M059J (cell line): ENCODE data around the gene LSMEM2. TPM values are rescaled to one million over a fixed set of nuclear protein-coding genes. Genes with fewer than 3 reads are reported as not detected.

Experiments used
- DNase-seq: peaks from one replicate; pipeline ENCODE4 v3.0.0-alpha.2; 2012; ENCODE audit warnings: low read depth
- total RNA-seq: library from RNA; depleted of rRNA; stranded (reverse); fragments of >200 nt; shearing (Covaris generic); gene quantifications from 2 replicates; pipeline ENCODE4 v1.2.3, GENCODE V29; 2014

Gene LSMEM2
- total RNA-seq, 1 experiment from 2014 or later, result not detected

DNA sequence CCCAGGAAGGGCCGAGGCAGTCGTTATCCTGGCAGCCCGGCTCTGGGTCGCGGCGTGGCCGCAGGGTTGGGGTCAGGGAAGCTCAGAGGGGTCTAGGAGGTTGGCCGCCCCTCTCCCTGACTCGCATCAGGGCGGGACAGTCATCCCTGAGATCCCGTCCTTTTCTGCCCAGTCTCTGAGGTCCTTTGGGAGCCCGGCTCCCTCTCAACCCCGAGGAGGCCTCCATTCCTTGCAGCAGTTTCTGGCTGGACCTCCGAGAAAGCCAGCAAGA is 43.2 kb downstream of the LSMEM2 start:
- DNase-seq, result no peak

DNA sequence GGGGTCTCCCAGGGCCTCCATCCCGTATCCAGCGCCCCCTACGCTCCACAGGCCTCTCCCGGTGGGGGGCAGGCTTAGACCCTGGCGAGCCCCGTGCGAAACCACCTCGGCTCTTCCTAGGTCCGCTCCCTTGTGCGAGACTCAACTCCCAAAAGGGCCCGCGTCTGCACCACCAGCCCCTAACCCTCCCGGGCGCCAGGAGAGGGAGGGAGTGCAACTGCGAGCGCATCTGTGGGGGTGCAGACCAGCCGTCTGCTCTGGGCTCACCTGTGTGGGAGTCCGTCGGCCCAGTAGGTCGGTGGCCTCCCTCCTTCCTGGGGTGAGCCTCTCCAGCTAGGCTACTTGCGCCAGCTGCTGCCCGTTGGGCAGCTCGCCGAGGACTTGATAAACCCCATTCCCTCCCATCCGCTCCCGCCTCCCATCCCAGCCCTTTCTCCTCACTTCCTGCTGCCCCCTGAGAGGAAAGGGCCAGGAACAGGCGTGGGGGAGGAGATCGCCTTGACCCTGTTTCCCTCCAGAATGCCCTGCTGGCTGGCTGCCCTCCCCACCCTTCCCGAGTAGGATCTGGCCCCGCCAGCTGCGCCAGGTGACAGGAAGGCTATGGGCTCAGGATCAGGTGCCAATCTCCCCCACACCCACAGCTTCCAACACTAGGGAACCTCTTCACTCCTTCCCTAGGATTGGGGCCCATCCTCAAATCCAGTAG is 43.7 kb downstream of the LSMEM2 start, which contains the start of gene HYAL2:
Gene HYAL2 (minus strand): TSS at position 360 of the 706 bp plus-strand sequence. CDS start 2,256 bp downstream, outside the sequence.
- DNase-seq, result no peak

DNA sequence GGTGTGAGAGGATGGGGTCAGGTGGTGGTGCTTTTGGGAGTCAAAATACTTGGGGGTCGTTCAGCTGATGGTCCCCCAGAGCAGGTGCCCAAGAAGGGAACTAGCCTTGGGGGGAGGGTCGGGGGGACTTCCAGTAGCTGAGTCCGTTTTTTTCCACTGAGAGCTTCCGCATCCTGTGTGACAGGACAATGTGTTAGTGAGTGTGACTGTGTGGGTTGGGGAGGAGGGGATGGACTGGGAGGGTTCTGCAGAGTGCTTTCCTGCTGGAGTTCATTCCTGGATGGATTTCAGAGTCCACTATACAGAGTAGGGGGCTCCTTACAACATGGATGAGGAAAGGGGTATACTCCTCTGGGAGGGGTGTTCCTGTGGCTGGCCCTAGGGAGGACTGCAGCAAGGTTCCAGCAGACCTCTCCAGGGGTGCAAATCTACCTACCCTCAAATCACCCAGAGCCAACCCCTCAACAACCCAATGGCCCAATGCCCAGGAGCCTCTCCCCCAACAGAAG is 44.3 kb downstream of the LSMEM2 start:
- no peak for DNase-seq

DNA sequence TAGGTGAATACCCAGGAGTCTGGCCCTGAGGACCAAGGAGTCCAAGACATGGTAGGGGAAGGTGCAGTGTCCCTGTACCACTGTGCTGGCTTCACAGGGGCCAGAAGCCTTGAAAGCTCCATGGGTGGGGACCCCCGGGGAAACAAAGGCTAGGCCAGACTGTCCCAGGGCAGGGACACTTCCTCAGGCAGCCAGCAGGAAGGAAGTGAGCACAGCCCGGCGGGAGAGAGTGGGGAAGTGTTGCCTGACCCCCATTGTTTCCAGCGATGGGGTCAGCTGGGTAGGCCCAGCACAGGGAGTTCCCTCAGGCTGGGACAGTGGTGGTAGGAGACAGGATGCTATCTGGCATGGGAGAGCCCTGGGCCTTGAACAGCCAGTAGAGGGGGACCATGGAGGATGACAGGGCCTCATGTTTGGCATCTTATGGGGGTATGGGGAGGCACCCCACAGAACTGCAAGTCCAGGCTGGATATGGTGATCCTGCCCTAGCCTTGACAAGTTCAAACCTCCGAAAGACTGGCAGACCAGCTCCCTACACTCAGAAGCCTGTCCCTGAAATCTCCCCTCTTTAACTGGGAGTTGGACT is 44.8 kb downstream of the LSMEM2 start:
- no peak for DNase-seq

DNA sequence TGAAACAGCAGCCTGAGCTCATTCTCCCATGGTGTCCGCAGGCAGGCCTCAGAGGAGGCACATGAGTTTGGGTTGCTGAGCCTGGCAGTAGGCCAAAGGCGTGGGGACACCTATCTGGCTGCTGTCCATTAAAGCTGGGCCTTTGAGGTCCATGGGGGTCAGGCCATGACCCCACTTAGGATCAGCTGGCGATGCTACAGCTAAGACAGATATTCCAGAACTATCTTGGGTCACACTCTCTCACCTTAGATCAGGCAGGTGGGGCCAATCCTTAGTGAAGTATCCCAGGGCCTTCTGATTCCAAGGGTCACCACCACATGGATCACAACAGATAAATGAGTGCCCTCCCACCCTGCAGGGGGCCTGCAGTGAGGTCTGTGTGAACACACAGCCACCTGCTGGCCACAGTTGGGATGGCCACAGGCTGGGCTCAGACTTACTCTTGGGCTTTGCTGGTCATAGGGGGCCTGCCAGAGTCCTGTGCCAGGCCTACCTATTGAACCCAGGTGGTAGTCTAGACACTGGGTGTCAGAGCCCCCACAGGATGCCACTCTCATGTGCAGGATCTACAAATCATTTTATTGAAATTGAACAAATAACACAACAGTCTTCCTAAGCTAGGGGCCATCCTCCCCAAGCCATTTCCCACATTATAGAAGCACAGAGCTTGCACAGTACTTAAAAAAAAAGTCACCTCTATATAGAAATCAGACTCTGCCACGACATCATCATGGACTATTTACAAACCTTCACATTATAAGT is 45.6 kb downstream of the LSMEM2 start:
- DNase-seq, result peak; percentile 49

DNA sequence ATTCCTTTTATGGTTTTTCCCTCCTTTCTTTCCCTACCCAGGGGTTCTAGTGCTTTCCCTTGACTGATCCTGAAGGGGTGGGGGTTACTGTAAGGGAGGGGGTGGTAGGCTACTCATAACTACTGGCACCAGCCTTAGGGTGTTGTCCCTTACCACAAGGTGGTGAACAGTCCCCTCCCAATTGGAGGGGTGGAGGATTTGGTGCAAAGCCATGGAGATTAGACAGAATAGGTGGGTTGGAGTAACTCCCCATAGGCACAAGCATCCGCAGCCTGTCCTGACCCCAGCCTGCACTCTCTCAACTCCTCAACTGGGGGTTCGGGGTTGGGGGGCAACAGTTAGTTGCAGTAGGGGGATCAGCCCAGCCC is 46.2 kb downstream of the LSMEM2 start:
- no peak for DNase-seq

DNA sequence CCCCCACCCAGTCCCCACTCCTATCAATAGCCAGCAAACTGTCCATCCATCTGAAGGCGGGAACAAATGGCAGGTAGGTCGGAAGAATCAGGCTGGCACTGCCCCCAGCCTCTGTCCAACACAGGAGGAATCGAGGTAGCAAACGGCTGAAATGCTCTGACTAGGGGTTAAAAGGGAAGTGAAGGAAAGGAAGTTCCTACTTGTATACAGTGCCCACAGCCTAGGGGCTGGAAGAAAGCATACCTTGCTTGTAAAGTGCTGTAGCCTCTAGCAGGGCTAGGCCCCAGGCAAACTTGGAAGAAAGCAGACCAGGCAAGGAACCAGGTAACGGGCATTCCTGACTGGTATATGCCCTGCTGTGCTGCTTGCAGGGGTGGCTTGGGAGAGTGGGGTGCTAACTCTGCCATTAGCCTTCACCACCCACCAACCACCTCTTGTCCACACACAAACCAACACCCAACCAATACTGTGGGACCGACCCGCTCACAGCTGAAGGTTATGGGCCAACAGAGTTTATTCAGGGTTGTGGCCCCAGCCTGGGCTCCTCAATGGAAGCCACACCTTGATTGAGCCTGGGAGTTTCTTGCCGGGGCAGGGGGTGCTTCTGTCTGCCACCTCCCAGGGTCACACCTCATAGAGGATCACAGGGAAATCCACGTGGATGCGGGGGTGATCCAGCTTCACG is 46.8 kb downstream of the LSMEM2 start:
- DNase-seq, result no peak

DNA sequence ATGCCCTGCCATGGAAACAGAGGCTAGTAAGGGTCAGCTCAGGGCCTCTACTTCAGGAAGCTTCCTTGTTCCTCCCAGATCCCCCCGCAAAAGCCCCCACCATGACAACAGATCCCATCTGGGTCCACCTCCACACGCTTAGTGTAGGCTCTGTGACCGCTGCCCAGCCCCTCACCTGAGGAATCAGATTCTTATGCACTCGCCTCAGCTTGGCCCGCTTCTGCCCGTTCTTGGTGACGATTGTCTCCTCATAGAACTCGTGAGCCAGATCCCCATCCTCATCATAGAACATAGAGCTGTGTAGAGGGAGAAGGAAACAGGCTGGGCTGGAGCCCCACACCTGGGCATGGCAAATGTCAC is 47.3 kb downstream of the LSMEM2 start:
- DNase-seq, result no peak

DNA sequence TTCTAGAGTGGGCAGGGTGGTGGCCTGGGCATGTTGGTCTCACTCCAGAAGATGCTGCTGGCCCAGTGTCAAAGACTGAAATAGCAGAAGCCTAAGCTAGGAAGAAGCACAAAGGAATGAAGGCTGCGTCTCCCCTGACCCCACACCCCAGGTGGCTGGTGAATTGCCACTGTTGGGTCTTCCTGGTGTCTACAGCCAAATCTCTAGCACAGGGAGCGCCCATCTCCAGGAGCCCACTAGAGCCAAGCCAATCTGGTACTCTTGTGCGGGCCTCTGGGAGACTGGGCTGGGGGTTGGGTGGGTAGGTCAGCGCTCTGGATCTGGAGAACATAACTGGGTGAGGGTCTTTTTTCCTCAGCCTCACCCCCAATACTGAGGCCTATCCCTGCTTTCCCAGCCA is 48.2 kb downstream of the LSMEM2 start:
- DNase-seq, result no peak

DNA sequence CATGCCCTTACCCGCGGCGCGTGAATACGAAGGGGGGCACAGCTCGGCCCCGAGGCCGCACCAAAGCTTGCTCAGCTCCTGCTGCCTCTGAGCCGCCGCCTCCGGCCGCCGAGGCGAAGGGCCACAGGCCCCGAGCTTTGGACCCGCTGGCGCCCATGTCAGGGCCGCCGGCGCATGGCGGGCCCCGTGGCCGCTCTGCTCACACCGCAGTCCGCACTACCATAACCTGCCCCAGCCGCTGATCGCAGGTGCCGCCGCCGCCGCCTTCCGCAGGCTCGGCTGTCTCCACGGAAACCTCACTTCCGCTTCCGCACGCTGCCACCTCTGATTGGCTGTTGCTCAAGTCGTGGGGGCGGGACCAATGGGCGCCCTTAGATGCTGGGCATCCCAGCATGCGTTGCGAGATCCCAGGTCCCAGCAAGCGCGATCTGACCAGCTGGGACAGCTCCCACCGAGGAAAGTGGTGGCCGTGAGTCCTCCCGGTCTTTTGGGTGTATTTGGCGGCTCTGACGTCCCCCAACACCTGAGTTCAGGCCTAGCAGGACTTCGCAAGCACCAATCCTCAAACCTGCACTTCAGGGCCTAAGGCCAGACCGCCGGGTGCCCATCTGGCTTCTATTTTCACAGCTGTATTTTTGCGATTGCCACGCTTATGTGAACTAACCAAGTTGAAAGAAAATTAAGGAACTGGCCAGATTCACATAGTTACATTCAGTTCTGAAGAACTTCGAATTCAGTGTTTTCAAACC is 49.2 kb downstream of the LSMEM2 start, which contains the start of gene TUSC2:
Gene TUSC2 (minus strand): TSS at position 281 of the 749 bp plus-strand sequence. CDS start 124 bp downstream, at position 157.
- peak; percentile 94 for DNase-seq

DNA sequence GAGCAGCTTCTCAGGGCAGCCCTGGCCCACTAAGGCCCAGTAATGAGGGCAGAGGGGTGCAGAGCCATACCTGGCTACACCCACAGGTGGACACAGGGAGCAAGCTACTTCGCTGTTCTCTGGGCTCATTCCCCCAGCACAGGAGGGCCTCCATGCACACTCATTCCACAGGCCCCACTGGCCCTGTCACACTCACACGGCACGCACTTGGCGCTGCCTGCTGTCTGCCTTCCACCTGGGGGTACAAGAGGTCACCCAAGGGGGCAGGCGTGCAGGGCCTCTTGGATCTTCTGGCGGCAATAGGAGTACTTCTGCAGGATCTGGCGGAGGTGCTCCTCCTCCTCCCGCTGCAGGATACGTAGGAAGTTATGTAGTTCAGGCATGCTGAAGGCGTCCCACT is 51.4 kb downstream of the LSMEM2 start:
- no peak for DNase-seq

DNA sequence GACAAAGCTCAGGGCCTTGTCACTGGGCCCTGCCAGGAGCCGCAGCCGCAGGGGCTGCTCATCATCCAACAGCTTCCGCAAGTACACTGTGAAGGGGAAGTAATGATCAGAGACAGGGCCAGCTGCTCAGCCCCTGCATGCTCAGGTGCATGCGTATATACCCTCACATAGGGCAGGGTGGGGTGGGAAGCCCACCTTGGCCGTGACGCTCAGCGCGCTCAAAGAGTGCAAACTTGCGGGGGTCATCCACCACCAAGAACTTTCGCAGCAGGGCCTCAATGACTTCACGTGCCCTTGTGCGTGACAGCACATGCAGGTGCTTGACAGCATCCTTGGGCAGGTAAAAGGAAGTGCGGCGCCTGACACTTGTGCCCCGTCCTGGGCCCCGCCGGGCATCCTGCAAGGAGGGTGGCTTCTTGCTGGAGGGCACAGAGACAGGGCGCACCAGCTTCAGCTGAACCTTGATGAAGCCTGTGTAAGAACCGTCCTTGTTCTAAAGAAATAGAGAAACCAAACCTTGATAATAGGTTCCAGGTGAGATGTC is 52.5 kb downstream of the LSMEM2 start:
- no peak for DNase-seq

DNA sequence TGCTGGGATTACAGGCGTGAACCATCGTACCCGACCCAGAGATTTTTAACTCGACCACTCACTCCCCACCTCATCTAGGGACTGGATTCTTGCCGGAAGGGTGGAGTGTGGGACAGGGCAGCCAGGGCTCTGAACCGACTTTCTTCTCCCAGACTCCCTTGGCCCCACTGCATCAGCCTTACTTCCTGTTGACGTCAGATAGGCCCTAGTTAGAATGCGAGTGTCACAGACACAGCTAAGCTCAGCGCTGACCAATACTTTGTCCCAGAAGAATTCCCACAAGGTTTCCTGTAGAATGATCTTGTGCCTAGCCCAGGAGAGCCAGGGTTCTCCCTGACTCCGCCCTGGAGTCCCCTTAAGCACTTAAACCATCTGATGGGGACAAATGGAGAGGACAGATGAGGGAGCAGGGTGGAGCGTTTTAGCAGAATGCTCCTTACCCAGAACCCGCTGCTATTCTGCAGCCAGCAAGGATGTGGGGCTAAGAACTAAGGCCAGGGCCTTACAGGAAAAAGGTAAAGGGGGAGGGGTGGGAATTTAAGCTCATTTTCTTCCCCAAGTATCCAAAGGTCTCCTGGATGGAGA is 54.9 kb downstream of the LSMEM2 start:
- no peak for DNase-seq

DNA sequence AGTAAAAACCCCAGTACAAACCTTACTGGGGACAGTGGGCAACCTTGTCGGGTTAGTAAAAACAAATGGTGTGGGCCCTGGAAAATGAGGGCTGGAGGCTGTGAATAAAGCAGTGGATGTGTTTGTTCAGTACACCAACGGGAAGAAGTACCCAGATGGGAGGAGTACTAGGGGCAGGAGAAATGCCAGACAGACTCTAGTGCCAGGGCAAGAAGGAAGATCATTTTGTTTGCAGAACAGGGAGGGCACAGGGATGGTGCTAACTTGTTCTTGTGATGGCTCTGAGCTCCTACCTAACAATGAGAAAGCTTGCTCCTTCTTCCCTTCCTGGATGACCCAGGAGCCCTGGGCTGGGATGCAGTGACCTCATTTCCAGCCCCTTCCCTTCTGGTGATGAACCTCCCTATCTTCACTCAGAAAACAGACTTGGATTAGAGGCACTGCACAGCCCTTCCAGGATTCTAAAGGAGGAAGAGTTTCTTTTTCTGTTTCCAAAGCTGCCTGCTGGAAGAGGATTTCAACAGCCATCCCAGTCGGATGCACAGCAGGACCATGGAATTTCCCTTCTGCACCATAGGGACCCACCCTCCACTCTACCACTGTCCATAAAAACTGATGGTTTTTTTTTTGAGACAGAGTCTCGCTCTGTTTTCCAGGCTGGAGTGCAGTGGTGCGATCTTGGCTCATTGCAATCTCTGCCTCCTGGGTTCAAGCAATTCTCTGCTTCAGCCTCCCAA is 55.6 kb downstream of the LSMEM2 start:
- no peak for DNase-seq

DNA sequence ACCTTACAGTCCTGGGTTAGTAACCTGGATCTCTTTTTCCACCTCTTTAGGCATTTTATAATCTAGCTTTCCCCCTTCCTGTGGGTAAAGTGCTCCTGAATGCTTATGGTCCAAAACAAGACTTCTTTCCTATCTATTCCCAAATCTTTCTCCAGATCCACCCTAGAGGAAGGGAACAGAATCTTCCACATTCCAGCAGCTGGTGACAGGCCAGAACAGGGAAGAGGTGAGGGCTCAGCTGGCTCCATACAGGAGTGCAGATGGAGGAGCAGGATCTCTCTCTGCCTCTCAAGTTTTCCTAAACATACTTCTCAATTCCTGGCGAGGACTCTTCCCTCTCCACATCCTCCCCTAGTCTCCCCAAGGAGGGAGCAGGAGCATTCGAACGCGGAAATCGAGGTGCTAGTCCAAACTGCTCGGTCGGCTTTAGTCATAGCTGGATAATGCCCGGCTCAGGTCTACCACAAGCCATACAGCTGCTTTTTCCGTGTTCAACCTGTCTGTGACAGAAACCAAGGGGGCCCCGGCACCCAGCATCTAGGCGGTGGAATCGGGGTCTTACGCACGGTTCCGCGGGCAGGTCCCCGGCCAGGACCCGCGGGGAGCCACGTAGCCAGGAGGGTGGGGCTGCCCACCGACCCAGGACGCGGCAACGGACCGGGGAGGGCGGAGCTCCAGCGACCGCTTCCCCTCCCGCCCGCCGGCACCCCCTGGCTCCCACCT is 57.7 kb downstream of the LSMEM2 start:
- peak; percentile 44 for DNase-seq

DNA sequence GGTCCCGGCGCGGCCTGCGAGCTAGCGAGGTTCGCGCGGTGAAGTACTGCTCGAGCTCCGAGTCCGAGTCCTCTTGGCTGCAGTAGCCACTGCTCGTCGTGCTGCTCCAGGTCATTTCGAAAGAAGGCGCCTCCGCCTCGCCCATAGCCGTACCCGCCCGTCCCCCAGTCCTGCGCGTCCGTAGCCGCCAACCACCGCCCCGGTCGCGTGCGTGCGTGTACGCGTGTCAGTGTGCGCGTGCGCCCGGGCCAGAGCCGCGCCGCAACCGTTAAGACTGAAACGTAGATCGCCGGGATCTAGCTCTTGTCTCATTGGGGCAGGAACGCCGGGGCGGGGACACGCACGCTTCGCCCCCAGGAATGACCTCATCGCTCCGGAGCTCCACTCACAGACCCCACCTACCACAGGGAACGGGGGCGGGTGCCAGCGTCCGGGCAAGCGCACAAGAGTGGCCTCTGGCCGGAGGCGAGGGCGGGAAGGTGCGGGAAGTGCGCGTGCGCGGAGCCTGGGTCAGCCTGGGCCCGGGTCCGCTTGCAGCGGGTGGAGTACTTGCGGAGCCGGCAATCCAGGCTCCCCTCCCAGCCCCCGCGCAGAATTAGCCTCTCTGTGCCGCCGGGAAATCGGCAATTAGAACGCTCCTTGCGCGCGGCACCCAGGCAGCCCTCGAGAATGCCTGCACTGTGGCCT is 58.4 kb downstream of the LSMEM2 start:
- peak; percentile 97 for DNase-seq
